Natural killer cell treated with Interleukin-12 subunit alpha and Interleukin-12 subunit beta and Interleukin-15 and Interleukin-18, amount 100 ng/mL, for 72 hours (primary cell): ENCODE measurements around the gene USP3. TPM values are rescaled to one million over a fixed set of nuclear protein-coding genes. Genes with fewer than 3 reads are reported as not detected.
A peak's percentile ranks its signal among the peaks of the same experiment; 100 is the strongest.
"Not testable (repeated sequence)": the region's sequence is repeated elsewhere in the genome, so short reads cannot be mapped to it uniquely, and the experiment has no call there.

Source experiments
- ATAC-seq, 2 donors: fragments of 150-1000 bp; cut with Tn5 transposase in 1 of 2; sonication (Bioruptor Pico), chemical (Tn5 transposase) in 1 of 2; 2 replicates each; pipeline ENCODE4 v1.10.0; 2021
- DNase-seq: peaks from one replicate; pipeline ENCODE4 v3.0.0; 2022; ENCODE audit warnings: low spot score
- H3K27ac Mint-ChIP-seq, 2 donors: 1 replicate in 1 of 2; 2 replicates in 1 of 2; pipeline ENCODE4 v1.8.0; 2022; ENCODE audit warnings: mixed read lengths in 2 of 2, mild to moderate bottlenecking in 1 of 2, moderate library complexity in 1 of 2
- H3K27me3 Mint-ChIP-seq, 2 donors: 1 replicate in 1 of 2; 2 replicates in 1 of 2; pipeline ENCODE4 v1.8.0; 2022; ENCODE audit warnings: mixed read lengths in 2 of 2
- H3K36me3 Mint-ChIP-seq: one replicate; pipeline ENCODE4 v1.8.0; 2022; ENCODE audit warnings: mixed read lengths
- H3K4me1 Mint-ChIP-seq, 2 donors: 1 replicate in 1 of 2; 2 replicates in 1 of 2; pipeline ENCODE4 v1.8.0; 2022; ENCODE audit warnings: low read depth in 2 of 2, mixed read lengths in 2 of 2, mild to moderate bottlenecking in 1 of 2
- H3K4me3 Mint-ChIP-seq: one replicate; pipeline ENCODE4 v1.8.0; 2022; ENCODE audit warnings: mixed read lengths
- H3K9me3 Mint-ChIP-seq: 2 replicates; pipeline ENCODE4 v1.8.0; 2022; ENCODE audit warnings: mixed read lengths
- total RNA-seq, 2 donors: library from RNA; stranded (reverse); gene quantifications; one replicate each; pipeline ENCODE4 v1.2.3, GENCODE V29; 2022

Gene USP3
- total RNA-seq, 2 donors from 2014 or later, result 70.0 to 75.3 TPM

GRCh38 chr15:63605036-63605435, 100.6 kb downstream of the USP3 start:
- Mint-ChIP-seq H3K9me3 (no peaks in the 10 kb centered on the region), H3K27me3 (no peaks in the 10 kb centered on the region), H3K27ac (peak overlapping the region in 1 of 2 donors; percentile 89), H3K36me3 (peaks cover 5% of the 10 kb centered on the region), H3K4me3 (no peak overlapping the region), H3K4me1 (peaks cover 24 to 34% of the 10 kb centered on the region in 2 donors)
- ATAC-seq, result no peak
- no peak for DNase-seq

GRCh38 chr15:63605816-63606215, 101.4 kb downstream of the USP3 start:
- H3K9me3 Mint-ChIP-seq, result no peaks in the 10 kb centered on the region
- DNase-seq (peak; percentile 69), ATAC-seq (peak; percentile 75 to 81)
- no peaks in the 10 kb centered on the region for H3K27me3 Mint-ChIP-seq
- peak overlapping the region; percentile 81 to 89 for H3K27ac Mint-ChIP-seq
- H3K4me1 Mint-ChIP-seq, result peaks cover 30 to 39% of the 10 kb centered on the region in 2 donors
- H3K36me3 Mint-ChIP-seq, result peaks cover 5% of the 10 kb centered on the region
- peak overlapping the region; percentile 50 for H3K4me3 Mint-ChIP-seq

- Mint-ChIP-seq H3K27ac (peak overlapping the region; percentile 81 to 89), H3K9me3 (no peaks in the 10 kb centered on the region), H3K27me3 (no peaks in the 10 kb centered on the region), H3K4me1 (peaks cover 30 to 44% of the 10 kb centered on the region in 2 donors), H3K4me3 (peak overlapping the region; percentile 50), H3K36me3 (peaks cover 5% of the 10 kb centered on the region)
- ATAC-seq, result no peak
- DNase-seq, result no peak
These were observed 101.9 kb downstream of the USP3 start for GRCh38 chr15:63606308-63606707.

- ATAC-seq, result no peak
- Mint-ChIP-seq H3K27ac (peak overlapping the region; percentile 42 to 82), H3K9me3 (no peaks in the 10 kb centered on the region), H3K4me1 (peaks cover 22 to 37% of the 10 kb centered on the region in 2 donors), H3K4me3 (no peak overlapping the region), H3K27me3 (no peaks in the 10 kb centered on the region), H3K36me3 (peaks cover 5% of the 10 kb centered on the region)
- DNase-seq, result no peak
These were observed 104.6 kb downstream of the USP3 start for GRCh38 chr15:63608989-63609388.

GRCh38 chr15:63609448-63609847, 105.1 kb downstream of the USP3 start:
- Mint-ChIP-seq H3K36me3 (peaks cover 5% of the 10 kb centered on the region), H3K4me1 (peaks cover 22 to 37% of the 10 kb centered on the region in 2 donors), H3K27ac (peak overlapping the region; percentile 42 to 82), H3K9me3 (no peaks in the 10 kb centered on the region), H3K4me3 (no peak overlapping the region), H3K27me3 (no peaks in the 10 kb centered on the region)
- ATAC-seq, result no peak
- no peak for DNase-seq

GRCh38 chr15:63610209-63610841, 105.9 kb downstream of the USP3 start:
- peak; percentile 81 to 86 for ATAC-seq
- no peaks in the 10 kb centered on the region for H3K9me3 Mint-ChIP-seq
- DNase-seq, result peak; percentile 76
- H3K4me1 Mint-ChIP-seq, result peaks cover 23 to 33% of the 10 kb centered on the region in 2 donors
- H3K27ac Mint-ChIP-seq, result peak overlapping the region; percentile 82 to 92
- peak overlapping the region; percentile 59 for H3K4me3 Mint-ChIP-seq
- H3K27me3 Mint-ChIP-seq, result no peaks in the 10 kb centered on the region
- peaks cover 12% of the 10 kb centered on the region for H3K36me3 Mint-ChIP-seq

- Mint-ChIP-seq H3K36me3 (peaks cover 17% of the 10 kb centered on the region), H3K4me1 (peaks cover 16 to 25% of the 10 kb centered on the region in 2 donors), H3K9me3 (no peaks in the 10 kb centered on the region), H3K27me3 (no peaks in the 10 kb centered on the region), H3K27ac (peak overlapping the region; percentile 82 to 92), H3K4me3 (no peak overlapping the region)
- DNase-seq (no peak), ATAC-seq (no peak)
These were observed 106.8 kb downstream of the USP3 start for GRCh38 chr15:63611177-63611576.

GRCh38 chr15:63612300-63612699, 107.9 kb downstream of the USP3 start:
- no peaks in the 10 kb centered on the region for H3K9me3 Mint-ChIP-seq
- H3K4me1 Mint-ChIP-seq, result peaks cover 16 to 20% of the 10 kb centered on the region in 2 donors
- H3K27me3 Mint-ChIP-seq, result no peaks in the 10 kb centered on the region
- peak overlapping the region; percentile 47 to 92 for H3K27ac Mint-ChIP-seq
- ATAC-seq (no peak), DNase-seq (no peak)
- H3K4me3 Mint-ChIP-seq, result no peak overlapping the region
- peaks cover 17% of the 10 kb centered on the region for H3K36me3 Mint-ChIP-seq

- Mint-ChIP-seq H3K9me3 (no peaks in the 10 kb centered on the region), H3K27ac (no peak overlapping the region), H3K27me3 (no peaks in the 10 kb centered on the region), H3K4me3 (no peak overlapping the region), H3K4me1 (peaks cover 3 to 6% of the 10 kb centered on the region in 2 donors), H3K36me3 (peaks cover 23% of the 10 kb centered on the region)
- ATAC-seq (no peak), DNase-seq (no peak)
These were observed 111.5 kb downstream of the USP3 start for GRCh38 chr15:63615935-63616334.

- not testable (repeated sequence) for ATAC-seq, DNase-seq, H3K9me3 Mint-ChIP-seq, H3K4me1 Mint-ChIP-seq, H3K27ac Mint-ChIP-seq, H3K4me3 Mint-ChIP-seq, H3K27me3 Mint-ChIP-seq
- H3K36me3 Mint-ChIP-seq, result peaks cover 33% of the 10 kb centered on the region
These were observed 112.8 kb downstream of the USP3 start for GRCh38 chr15:63617147-63617546.

- H3K9me3 Mint-ChIP-seq, DNase-seq, H3K4me3 Mint-ChIP-seq, H3K4me1 Mint-ChIP-seq, ATAC-seq, H3K27ac Mint-ChIP-seq, H3K27me3 Mint-ChIP-seq: not testable (repeated sequence)
- peaks cover 33% of the 10 kb centered on the region for H3K36me3 Mint-ChIP-seq
These were observed 113.2 kb downstream of the USP3 start for GRCh38 chr15:63617627-63618026.

GRCh38 chr15:63620760-63621159, 116.4 kb downstream of the USP3 start:
- not testable (repeated sequence) for H3K4me3 Mint-ChIP-seq, H3K4me1 Mint-ChIP-seq, H3K27me3 Mint-ChIP-seq, ATAC-seq, H3K27ac Mint-ChIP-seq, DNase-seq, H3K9me3 Mint-ChIP-seq
- peaks cover 34% of the 10 kb centered on the region for H3K36me3 Mint-ChIP-seq

- no peaks in the 10 kb centered on the region for H3K9me3 Mint-ChIP-seq
- no peak overlapping the region for H3K27ac Mint-ChIP-seq
- H3K4me3 Mint-ChIP-seq, result no peak overlapping the region
These were observed 119.0 kb downstream of the USP3 start for GRCh38 chr15:63623232-63623969.

GRCh38 chr15:63626955-63627354, 122.6 kb downstream of the USP3 start:
- Mint-ChIP-seq H3K36me3 (peaks cover 31% of the 10 kb centered on the region), H3K27me3 (no peaks in the 10 kb centered on the region), H3K4me1 (no peaks in the 10 kb centered on the region), H3K9me3 (no peaks in the 10 kb centered on the region), H3K27ac (no peak overlapping the region), H3K4me3 (no peak overlapping the region)
- DNase-seq, result no peak
- ATAC-seq, result no peak

More at GRCh38 chr15:63623232-63623969, 119.0 kb downstream of the USP3 start:
- no peak for ATAC-seq
- H3K36me3 Mint-ChIP-seq, result peaks cover 39% of the 10 kb centered on the region
- no peak for DNase-seq
- H3K27me3 Mint-ChIP-seq, result no peaks in the 10 kb centered on the region
- no peaks in the 10 kb centered on the region for H3K4me1 Mint-ChIP-seq
